Sciatic nerve (tissue), 2 donors: ENCODE results near the gene EIF4A3. TPM values are rescaled to one million over a fixed set of nuclear protein-coding genes. Genes with fewer than 3 reads are reported as not detected.
"Not testable (repeated sequence)": the region's sequence is repeated elsewhere in the genome, so short reads cannot be mapped to it uniquely, and the experiment has no call there.

Experiments used
- ATAC-seq: fragments of 200-7000 bp; cut with Tn5 transposase; one replicate; pipeline ENCODE4 v1.9.1; 2020; ENCODE audit warnings: mild to moderate bottlenecking, moderate library complexity
- DNase-seq: peaks from one replicate; pipeline ENCODE4 v3.0.0-alpha.2; 2020; ENCODE audit warnings: low spot score
- intact Hi-C: fragments of 100-400 bp; cut with DNase I; formaldehyde crosslinking; loops from one replicate; pipeline ENCODE4 v1.14.2; 2022
- microRNA-seq: library from miRNA; unstranded; fragments of <30 nt; microRNA quantifications from one replicate; pipeline ENCODE4 v1.2.0, GENCODE V29; 2020
- total RNA-seq: library from RNA; stranded (reverse); fragmentation: NEBNext Ultra II Directional; extraction: Animal tissue kit (Norgen Biotek cat#: 25700); gene quantifications from one replicate; pipeline ENCODE4 v1.2.1, GENCODE V29; 2021
- donor health status: DM: no; HTN: no; CAD: no.
- donor health status: DM: no; HTN: no; CAD: no.

The EIF4A3 gene
- total RNA-seq, 1 donor from 2014 or later, result 66.0 TPM

DNA sequence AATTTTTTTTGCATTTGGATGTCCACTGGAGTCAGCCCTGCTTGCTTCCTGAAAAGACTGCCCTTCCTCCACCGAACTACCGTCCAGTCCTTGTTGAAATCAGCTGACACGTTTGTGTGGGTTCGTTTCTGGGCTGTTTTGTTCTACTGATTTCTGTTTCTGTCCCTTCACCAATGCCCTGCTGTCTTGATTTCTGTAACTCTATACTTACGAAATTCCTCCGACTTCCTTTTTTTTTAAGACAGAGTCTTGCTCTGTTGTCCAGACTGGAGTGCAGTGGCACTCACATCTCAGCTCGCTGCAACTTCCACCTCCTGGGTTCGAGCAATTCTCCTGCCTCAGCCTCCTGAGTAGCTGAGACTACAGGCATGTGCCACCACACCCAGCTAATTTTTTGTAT lies 54.0 kb downstream of the EIF4A3 start:
- intact Hi-C loops, result no loop called here
- DNase-seq (no peak), ATAC-seq (peak; percentile 79)

- intact Hi-C loops, result no loop called here
- ATAC-seq (no peak), DNase-seq (no peak)
Observed at GRCh38 chr17:80091376-80091775, 55.6 kb downstream of the EIF4A3 start.

GRCh38 chr17:80090164-80090563 lies 56.8 kb downstream of the EIF4A3 start:
- DNase-seq, ATAC-seq, intact Hi-C loops: not testable (repeated sequence)

DNA sequence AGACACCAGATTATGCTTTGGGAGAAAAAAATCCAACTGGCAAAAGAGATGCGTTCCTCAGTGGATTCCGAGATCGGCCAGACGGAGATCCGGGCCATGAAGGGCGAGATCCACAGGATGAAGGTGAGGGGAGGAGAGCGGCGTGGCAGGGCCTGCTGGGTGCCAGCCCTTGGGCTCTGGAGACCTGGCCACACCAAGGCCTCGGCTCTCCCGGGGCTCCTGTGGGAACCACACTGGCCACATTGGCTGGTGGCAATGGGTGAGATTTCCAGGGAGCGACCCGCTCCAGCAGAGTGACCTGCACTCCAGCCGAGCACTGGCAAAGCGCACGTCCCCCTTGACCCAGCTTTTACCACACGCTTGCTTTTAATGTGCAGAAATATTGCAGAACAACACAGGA lies 57.2 kb downstream of the EIF4A3 start:
- no peak for ATAC-seq
- DNase-seq, result no peak
- intact Hi-C loops, result no loop called here

- DNase-seq (no peak), ATAC-seq (no peak)
- intact Hi-C loops, result no loop called here
Observed at GRCh38 chr17:80087346-80088265, 59.3 kb downstream of the EIF4A3 start.

GRCh38 chr17:80086616-80087015 lies 60.3 kb downstream of the EIF4A3 start:
- intact Hi-C loops, result no loop called here
- DNase-seq (no peak), ATAC-seq (no peak)

DNA sequence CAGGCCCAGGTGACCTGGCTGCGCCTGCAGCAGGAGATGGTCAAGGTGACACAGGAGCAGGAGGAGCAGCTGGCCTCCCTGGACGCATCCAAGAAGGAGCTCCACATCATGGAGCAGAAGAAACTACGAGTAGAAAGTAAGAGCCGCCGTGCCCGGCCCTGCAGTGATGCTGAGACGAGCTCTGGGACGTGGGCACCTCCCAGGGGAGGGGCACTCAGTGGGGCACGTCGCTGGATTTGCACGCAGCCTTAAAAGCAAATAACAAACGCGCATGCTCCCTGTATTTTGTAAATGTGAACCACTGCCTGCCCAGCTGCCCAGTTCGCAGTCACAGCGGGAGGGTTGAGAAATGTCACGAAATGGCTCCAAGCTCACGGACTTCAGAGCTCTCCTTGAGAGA lies 60.8 kb downstream of the EIF4A3 start:
- no peak for ATAC-seq
- DNase-seq, result no peak

GRCh38 chr17:80084773-80085172 lies 62.2 kb downstream of the EIF4A3 start:
- intact Hi-C loops, result no loop called here
- ATAC-seq, result no peak

More for the DNA sequence above, 60.8 kb downstream of the EIF4A3 start:
- intact Hi-C loops, result no loop called here

More at GRCh38 chr17:80084773-80085172, 62.2 kb downstream of the EIF4A3 start:
- DNase-seq, result no peak

Small RNA genes within 50 kb of the gene (microRNA-seq; reads per million reads assigned to microRNA genes)
- gene MIR1268B, result not detected

Other genes starting within 250 kb of the EIF4A3 start
- 46.9 TPM for gene TBC1D16, start 111.3 kb downstream of the EIF4A3 start, total RNA-seq
- gene CCDC40, start 110.5 kb downstream of the EIF4A3 start, total RNA-seq, result 12.6 TPM
- gene GAA, start 45.5 kb downstream of the EIF4A3 start, total RNA-seq, result 60.7 TPM
- 0.49 TPM for gene CARD14, start 22.9 kb upstream of the EIF4A3 start, total RNA-seq
- 46.8 TPM for gene SGSH, start 73.2 kb upstream of the EIF4A3 start, total RNA-seq
- gene SLC26A11, start 73.3 kb upstream of the EIF4A3 start, total RNA-seq, result 35.9 TPM
- gene RNF213, start 113.7 kb upstream of the EIF4A3 start, total RNA-seq, result 178 TPM